HG03378 (cell line): Measurements from ENCODE around the gene ELP1.
A peak's percentile ranks its signal among the peaks of the same experiment; 100 is the strongest.
"Not testable (repeated sequence)": the region's sequence is repeated elsewhere in the genome, so short reads cannot be mapped to it uniquely, and the experiment has no call there.

Source experiments
- ATAC-seq: cut with Tn5 transposase; IDR thresholded peaks from one replicate; pipeline ENCODE4 v1.9.1; 2021; ENCODE audit warnings: mild to moderate bottlenecking, moderate library complexity; ENCODE audit not compliant: unreplicated experiment

The ELP1 gene

GRCh38 chr9:108928386-108928785 lies 5.5 kb downstream of the ELP1 start:
- ATAC-seq = no peak

DNA sequence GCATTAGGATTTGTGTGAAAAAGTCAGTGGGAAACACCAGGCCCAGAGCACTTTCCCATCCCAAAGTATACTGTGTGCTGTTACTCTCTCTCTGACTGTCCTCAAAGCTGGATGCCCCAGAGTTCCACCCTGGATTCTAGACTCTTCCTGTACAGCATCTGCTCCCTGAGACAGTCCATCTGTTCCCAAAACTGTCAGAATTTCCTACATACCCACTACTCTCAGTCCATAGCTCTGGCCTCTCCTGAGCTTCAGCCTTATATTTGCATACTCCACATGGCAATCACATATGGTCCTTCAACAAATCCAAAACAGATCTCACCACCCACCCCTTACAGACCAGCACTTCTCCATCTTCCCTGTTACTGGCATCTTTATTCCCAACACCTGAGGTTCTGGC lies 9.5 kb downstream of the ELP1 start:
- ATAC-seq = no peak

DNA sequence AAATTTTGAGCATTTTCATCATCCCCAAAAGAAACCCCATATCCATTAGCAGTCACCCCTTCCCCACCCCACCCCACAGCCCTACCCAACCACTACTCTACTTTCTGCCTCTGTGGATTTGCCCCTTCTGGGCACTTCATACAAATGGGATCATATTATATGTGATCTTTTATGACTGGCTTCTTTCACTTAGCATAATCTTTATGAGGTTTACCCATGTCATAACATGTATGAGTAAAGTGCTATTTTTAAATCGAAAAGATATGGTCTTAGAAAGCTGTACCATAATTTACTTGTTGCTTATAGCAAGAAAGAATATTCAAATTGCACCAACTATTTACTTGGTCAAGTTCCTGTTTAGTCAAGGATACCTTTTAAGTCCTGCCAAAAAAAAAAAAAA lies 12.7 kb downstream of the ELP1 start:
- ATAC-seq = no peak

DNA sequence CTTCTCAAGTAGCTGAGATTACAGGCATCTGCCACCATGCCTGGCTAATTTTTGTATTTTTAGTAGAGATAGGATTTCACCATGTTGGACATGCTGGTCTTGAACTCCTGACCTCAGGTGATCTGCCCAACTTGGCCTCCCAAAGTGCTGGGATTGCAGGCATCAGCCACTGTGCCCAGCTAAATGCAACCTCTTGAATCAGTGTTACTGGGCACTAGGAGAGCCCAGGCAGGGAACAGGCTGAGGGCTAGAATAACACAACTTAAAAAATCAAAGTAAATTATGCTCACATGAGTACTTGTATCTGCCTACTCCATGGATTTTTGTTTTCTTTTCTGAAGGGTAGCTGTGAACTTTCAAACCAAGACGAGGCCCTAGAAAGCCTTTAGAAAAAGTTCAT lies 13.5 kb downstream of the ELP1 start:
- not testable (repeated sequence) for ATAC-seq

DNA sequence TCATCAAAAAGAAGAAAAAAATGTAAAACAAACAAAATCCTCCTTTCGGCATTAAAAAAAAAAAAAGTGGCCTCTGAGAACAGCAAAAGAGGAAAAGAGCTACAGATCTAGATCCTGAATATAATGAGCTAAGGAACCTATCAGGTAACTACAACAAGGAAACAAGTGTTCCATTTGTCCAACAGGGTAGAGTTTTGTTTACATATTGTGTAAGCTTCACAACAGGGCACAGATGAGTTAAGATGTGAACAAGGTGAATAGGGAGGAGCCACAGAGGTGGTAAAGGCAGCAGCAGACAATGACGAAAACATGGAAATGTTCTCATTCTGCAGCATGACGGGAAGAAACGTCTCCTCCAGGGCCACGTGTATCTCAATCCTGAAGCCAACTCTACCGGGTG lies 14.4 kb downstream of the ELP1 start:
- no peak for ATAC-seq

DNA sequence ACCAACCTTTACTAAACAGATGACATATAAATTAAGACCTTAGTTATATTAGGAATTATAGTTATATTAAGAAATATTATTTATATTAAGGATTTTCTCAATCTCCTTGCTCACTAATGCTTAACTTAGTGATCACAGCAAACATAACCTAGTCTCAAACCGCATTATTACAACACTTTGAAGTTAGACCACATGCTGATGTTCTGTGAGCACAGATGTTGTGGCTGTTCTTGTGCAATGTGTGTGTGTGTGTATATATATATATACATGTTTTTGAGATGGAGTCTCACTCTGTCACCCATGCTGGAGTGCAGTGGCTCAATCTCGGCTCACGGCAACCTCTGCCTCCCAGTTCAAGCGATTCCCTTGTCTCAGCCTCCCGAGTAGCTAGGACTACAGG lies 20.5 kb downstream of the ELP1 start:
- ATAC-seq = no peak

GRCh38 chr9:108911820-108912219 lies 22.1 kb downstream of the ELP1 start:
- no peak for ATAC-seq

DNA sequence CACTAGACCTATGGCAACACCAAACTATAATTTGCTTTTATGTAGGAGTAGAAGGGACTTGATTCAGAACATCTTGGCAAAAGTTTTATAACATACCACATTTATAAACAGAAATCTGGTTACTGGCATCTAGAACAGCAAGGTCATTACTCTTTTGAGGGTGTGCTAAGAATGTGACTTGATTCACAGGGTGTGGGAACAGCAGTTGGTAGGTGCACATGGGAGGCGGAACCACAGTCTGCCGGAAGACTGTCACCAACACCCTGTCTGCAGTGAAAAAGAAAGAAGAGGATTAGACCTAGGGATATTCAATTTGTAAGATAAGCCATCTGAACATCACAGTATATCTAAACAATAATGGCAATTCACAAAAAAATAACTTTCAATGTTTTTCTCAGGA lies 23.0 kb downstream of the ELP1 start:
- no peak for ATAC-seq

GRCh38 chr9:108910402-108910801 lies 23.5 kb downstream of the ELP1 start:
- ATAC-seq = no peak

GRCh38 chr9:108905494-108905893 lies 28.4 kb downstream of the ELP1 start:
- no peak for ATAC-seq

DNA sequence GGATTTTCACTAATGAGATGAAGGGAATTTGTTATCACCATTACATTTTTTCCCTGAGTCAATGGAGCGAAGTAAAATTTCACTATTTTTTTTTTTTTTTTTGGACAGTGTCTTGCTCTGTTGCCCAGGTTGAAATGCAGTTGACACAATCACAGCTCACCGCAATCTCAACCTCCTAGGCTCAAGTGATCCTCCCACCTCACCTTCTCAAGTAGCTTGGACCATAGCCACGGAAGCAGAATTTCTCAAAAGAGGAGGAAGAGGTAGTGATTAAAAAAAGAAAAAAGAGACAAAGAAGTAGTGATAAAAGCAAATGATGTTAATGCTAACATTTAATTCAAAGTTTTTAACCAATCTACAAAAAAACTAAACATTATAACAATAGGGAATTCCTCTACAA lies 29.8 kb downstream of the ELP1 start:
- no peak for ATAC-seq

DNA sequence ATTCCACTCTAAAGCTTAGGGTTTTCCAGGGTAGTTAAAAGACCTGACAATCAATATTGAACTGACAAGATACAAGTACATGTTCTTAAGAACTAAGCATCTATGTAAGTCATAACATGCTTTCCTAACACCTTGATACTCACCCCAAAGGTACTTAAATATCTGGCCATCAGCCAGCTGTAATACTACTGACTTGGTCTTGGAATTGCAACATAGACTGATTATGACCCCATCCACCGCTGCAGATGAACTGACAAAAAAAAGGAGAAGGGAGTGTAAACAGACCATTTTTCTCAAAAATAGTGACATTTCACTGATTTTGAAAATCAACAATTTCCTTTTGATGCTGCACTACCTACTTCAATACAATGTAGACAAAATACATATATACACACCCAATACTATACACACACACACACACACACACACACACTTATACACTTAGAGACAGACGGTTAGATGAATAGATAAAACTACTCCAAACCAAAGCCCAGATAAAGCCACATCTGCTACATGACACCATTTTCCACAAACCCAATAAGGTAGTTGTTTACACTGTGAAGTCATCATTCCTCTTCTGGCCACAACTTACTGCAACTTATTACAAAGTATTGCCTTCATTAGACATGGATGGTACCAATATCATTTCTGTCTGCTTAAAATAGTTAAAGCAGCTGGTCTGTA lies 30.4 kb downstream of the ELP1 start:
- no peak for ATAC-seq

DNA sequence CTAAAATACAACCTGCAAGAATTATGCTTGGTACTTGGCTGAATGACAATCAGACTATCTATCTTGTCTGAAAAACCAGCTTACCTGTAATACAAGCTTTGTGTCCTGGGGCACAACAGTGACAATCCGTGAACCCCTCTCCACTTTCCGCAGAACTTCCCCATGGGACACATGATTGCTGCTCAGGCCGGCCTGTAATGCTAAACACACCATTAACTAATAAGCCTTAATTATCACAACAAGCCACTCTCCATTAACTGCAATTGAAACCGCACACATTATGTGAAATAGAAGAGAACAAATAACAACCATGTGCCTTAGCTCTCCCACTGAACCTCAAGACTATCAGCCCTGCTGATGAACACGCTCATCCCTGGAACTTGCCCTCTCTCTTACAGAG lies 33.7 kb downstream of the ELP1 start:
- ATAC-seq = no peak

DNA sequence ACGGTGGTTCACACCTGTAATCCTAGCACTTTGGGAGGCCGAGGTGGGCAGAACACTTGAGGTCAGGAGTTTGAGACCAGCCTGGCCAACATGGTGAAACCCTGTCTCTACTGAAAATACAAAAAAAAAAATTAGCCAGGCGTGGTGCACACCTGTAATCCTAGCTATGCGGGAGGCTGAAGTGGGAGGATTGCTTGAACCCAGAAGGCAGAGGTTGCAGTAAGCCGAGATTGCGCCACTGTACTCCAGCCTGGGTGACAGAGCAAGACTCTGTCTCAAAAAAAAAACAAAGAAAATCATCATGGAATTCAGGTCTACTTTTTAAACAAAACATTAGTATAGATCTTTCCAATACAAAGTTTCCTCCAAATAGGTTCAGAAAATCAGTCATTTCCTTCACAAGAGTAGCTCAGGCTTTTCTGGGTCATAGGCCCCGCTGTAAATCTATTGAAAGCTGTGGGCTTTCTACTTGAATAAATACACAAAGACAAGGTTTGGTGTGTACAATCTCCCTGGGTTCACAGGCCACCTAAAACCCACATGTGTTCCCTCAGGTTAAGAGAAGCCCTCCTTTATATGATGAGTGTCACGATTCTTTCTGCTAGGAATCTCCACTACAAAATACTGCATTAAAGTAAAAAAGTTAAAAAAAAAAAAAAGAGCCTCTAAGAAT lies 34.8 kb downstream of the ELP1 start:
- not testable (repeated sequence) for ATAC-seq

DNA sequence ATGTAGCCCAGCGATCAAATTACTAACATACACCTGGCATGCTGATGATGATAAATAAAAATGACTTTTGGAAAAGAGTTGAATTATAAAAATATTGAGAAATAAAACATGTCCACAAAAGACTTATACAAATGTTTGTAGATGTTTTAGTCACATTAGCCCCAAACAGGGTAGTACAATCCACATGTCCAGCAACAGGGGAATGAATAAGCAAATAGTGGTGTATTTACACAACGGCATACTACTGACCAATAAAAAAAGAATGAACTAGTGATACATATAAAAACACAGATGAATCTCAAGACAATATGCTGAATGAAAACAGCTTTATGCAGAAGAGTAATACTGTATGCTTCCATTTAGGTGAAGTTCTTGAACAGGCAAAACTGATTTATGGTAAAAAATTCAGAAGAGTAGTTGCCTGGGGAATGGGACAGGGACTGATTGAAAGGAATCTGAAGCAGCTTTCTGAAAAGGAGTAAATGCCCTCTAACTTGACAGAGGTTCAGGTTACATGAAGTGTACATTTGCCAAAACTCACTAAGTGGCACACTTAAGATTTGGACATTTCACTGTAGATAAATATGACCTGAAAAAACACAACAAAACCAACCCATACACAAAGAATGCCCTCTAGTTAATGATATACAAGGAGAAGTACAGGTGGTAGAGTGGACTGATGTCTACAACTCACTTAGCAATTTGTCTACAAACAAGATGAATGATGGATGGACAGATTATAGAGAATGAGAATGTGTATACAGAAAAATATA lies 36.4 kb downstream of the ELP1 start:
- ATAC-seq = no peak

- no peak for ATAC-seq
These were observed 39.5 kb downstream of the ELP1 start for GRCh38 chr9:108894225-108894997.

- no peak for ATAC-seq
These were observed 44.3 kb downstream of the ELP1 start for GRCh38 chr9:108889649-108890067.

GRCh38 chr9:108886594-108887271 lies 47.2 kb downstream of the ELP1 start:
- not testable (repeated sequence) for ATAC-seq

- ATAC-seq = peak; percentile 99
These were observed 48.1 kb downstream of the ELP1 start for GRCh38 chr9:108885643-108886348.

DNA sequence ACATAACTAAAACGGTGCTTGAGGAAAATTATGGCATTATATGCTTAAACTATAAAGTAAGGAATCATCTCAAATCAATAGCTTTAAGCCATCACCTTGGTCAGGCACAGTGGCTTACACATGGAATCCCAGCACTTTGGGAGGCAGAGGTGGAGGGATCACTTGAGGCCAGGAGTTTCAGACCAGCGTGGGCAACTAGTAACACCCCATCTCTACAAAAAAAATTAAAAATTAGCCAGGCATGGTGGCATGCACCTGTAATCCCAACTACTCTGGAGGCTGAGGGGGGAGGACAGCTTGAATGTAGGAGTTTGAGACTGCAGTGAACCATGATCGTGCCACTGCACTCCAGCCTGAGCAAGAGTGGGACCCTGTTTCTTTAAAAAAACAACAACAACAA lies 49.2 kb downstream of the ELP1 start:
- no peak for ATAC-seq
